Left renal cortex interstitium (tissue), 4 donors: ENCODE measurements around the gene COL18A1. TPM values are rescaled to one million over a fixed set of nuclear protein-coding genes. Genes with fewer than 3 reads are reported as not detected.

Source experiments
- DNase-seq, 4 donors: peaks; one replicate each; pipeline ENCODE4 v3.0.0-alpha.2; 2013; ENCODE audit warnings: low read depth in 4 of 4, low spot score in 2 of 4, missing footprints in 1 of 4
- polyA plus RNA-seq, 4 donors: library from polyadenylated mRNA; unstranded; fragments of 120-200 nt; gene quantifications; one replicate each; pipeline ENCODE4 v1.2.1, GENCODE V29; 2013; ENCODE audit not compliant: insufficient read length in 4 of 4

COL18A1 gene
- polyA plus RNA-seq, 4 donors: 103 to 225 (median 190) TPM

DNA sequence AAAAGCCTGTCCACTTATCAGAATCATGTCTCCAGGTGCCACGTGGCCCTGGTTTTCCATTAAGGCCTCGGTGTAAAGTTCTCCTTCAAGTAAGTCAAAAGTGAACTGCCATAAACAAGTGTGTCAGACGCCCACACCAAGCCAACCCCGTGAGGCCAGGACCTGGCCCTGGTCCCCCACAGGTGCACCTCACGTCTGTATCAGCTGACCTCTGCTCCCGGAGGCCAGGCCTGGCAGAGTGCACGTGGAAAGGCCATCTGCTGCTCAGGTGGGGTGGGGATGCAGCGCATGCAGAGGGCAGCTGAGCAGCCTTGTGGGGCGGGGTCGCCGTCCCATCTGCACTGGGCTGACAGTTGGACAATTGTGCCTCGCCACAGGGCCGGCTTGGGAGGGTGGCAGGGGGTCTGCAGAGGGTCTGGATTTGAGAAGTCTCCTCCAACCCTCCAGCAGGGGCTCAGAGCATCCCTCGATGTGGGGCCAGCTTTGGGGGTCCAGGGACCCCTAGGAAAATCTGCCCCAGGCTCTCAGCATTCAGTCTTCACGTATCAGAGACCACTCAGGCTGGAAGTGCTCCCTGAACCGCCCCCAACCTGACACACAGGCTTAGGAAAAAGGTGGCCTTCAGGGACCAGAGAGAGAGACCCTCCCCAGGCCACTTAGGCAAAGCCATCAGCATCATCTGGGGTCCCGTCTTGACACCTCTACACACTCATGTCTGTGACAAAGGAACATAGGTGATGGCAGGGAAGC lies 134.3 kb downstream of the COL18A1 start:
- DNase-seq: no peak

DNA sequence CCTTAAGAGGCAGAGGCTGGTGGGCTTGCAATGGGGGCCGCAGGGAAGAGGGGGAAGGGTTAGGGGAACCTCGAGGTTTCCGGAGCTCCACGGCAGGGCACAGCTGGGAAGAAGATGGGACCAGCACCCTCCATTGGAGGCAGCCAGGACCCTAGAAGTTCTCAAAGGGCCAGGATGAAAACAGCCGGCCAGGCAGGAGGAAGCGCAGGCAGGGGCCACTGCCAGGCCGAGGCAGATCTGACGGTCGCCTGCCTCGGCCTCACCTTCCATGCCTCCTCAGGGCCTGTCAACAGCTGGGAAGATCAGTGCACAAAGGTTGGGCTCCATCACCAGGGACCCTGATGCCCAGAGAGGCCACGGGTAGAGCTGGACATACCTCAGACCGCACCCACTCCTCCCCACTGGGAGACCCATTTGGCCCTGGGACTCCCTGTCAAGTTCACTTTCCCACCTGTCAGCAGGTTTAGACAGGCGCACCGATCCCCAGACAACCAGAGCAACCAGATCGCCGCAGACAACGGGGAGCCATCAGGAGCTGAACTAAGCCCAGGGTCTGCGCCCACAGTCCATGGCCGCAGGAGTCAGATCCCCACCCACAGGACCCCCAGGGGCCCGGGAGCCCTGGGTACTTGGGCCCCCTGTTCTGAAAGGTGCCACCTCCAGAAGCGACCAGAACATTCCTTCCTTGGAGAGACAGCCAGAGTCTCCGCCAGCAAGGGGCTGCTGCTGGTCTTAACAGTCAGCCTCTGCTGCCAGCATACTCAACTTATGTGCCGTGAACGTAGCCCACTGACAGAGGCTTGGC lies 135.0 kb downstream of the COL18A1 start:
- DNase-seq: no peak

DNA sequence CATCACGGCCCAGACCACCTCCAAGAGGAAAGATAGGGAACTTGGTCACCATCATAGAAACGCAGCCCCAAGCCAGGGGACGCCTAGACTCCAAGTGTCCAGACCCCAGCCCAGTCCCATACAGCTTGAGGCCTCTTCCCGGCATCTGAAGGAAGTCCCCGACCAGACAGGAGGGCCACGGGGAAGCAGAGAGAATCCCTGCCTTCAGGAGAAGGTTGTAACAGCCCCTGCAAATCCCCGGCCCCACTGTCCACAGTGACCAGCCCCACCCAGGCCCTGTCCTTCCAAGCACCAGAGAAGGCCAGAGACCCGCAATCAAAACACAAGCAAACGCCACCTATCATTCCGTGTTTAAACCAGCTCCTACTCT lies 135.6 kb downstream of the COL18A1 start:
- DNase-seq: no peak

DNA sequence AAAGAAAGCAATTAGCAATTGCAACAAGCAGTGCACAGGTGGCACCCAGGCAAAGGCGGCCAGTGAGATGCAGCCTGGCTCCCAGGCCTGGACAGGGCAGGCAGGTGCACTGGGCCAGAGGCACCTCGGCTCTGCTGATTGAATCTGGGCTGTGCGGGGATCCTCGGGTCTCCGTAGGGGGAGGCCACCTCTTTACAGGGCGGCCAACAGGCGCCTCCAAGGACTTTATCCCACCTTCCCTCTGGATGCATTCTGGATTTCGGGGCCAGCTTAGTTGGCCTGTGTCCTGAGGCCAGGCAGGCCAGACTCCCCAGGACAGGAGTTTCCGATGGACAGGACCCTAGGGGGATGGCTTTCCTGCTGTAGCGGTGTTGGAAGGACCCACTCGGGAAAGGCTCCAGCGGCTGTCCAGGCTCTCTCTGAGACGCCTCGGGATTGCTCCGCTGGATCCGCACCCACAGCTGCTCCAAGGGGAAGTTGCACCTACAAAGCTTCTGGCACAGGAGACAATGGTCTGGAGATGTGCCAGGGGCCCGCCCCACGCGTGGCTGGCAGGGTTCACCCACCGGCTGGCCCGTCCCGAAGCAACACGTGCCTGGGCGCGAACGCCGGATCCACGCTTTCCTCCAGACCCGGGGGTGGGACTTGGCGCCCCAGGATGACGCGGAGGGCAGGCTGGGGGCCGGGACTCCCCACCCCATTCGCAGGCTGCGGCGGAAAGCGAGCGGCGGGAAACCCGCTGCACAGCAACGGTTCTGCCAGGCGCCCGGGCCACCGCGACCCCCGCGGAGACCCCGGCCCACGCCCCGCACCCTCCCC lies 136.5 kb downstream of the COL18A1 start:
- no peak for DNase-seq

DNA sequence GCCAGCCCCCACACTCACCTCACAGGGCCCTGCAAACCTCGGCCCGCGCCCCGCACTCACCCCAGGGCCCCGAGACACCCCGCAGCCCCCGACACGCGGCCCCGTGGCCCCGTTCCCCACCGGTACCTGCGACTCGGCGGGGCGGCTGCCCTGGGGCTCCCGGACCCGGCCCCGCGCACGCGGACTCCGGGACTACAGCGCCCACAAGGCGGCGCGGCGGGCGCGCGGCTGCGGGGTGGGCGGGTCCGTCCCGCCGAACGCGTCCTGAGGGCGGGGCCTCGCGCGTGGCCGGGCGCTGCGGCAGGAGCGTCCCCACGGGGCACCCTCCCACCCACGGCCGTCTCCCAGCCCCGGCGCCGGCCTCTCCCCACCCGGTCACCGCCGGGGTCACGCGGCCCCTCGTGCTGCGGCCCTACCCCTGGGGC lies 137.3 kb downstream of the COL18A1 start, which contains the start of gene SLC19A1:
Gene SLC19A1 (minus strand): TSS at position 199 of the 425 bp plus-strand sequence. CDS start 4,481 bp downstream, outside the sequence.
- peak in 1 of 4 donors; percentile 58 for DNase-seq

DNA sequence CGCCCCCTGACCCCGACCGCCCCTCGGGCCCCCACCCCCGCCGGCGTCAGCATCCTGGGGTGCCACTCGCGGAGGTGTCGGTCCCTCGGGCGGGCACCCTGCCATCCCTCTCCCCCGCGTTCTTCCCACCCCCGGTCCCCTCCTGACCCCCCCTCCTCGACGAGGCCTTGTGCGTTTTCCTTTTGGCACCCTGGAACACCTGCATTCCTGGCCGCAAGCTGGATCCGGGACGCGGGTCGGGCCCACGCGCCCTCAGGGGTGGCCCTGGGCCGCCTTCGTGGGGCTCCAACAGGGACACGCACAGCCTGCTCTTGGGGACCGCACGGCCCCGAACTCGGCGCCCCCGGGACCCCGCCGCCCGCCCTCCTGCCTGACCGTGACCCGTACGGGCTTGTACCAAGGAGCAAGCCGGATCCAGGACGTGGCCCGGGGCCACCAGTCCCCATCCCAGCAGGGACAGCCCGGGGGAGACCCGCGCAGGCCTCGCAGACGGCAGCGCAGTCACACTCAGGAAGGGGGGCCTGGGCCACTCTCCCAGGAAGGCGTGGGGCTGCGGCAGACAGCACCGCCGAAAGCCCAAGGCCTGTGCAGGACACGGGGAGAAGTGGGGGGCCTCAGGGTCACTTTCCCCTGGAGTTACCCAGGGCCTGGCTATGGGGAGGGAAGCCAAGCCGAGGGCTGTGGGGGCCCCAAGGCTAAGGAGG lies 137.9 kb downstream of the COL18A1 start:
- no peak for DNase-seq

DNA sequence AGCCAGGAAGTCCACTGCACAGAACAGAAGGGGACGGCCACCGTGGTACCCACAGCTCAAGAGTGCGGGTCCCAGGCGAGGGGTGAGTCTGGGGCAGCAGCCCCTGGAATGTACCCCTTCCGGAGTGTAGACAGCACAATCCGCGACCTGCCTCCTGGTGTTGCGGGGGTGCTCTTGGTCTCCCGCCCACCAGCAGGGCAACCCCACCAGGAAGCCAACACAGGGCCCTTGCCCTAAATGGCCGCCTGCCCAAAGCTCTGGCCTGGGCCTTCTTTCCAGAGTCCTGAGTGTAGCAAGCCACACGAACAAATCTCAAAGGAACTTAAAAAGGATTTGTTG lies 138.4 kb downstream of the COL18A1 start:
- no peak for DNase-seq

DNA sequence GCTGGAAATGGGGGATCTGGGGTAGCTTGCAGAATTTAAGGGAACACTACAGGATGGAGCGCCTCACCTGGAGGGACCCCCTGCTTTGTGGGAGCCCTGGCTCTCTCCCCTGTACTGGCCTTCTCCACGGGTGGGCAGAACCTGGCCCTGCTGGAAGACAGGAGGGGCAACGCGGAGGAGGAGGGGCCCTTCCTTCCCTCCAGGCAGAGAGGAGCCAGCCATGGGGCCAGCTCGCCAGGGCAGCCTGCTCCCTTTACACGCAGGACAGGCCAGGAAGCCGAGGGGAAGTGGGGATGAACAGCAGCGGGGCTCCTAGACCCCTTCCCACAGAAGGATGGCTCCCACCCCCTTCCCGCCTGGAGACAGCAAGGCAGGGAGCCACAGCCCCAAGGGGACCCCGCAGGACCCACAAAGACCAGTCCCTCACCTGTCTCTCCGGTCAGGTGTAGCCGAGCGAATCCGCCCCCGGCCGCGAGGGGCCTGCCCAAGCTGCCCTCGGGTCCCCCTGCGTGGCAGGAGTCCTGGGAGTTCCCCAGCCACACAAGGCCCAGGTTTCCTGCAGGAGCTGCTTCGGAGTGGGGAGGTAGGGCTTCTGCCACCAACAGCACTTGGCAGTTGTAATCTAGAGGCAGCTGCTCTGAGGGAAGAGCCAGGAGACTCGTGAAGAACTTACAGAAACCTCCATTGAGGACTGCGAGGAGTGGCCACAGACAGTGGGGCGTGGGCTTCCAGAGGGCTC lies 138.9 kb downstream of the COL18A1 start:
- no peak for DNase-seq

DNA sequence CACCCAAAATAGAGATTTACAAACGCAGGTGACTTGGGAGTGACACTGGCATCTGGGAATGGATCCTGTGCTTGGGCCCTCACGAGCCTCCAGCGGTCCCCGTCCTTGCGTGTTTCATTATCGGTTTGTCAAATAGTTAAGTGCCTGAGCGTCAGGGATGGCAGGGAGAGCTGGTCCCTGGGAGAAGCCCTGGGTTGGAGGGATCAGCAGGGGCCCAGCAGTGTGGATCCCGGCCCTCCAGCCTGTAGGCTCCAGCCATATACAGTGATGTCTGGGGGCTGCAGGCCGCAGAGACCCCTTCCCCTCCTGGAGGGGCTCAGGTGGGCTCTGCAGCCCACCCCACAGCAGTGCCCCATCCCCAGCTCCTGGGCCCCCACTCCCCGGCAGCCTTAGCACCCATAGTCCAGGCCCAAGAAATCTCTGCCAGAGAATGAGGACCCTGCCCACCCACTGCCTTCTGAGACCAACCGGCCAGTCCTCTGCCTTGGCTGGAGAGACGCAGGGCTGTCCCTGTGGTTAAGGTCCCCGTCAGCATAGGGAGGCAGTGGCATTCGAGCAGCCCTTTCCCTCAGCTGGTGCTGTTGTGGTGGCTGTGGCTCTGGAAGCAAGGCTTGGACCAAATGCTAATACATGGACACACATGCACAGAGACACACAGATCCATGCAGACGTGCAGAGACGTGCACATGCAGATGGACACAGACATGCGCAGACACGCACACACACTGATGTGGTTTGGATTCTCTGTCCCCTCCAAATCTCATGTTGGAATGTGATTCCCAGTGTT lies 139.7 kb downstream of the COL18A1 start:
- no peak for DNase-seq

DNA sequence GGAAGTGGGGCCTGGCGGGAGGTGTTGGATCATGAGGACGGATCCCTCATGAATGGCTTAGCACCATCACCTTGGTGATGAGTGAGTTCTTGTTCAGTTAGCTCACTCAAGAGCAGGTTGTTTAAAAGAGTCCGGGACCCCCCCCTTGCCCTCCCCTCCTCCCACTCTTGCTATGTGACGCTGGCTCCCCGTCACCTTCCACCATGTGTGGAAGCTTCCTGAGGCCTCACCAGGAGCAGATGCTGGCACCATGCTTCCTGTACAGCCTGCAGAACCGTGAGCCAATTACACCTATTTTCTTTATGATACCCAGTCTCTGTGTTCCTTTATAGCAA lies 140.2 kb downstream of the COL18A1 start:
- DNase-seq: no peak

DNA sequence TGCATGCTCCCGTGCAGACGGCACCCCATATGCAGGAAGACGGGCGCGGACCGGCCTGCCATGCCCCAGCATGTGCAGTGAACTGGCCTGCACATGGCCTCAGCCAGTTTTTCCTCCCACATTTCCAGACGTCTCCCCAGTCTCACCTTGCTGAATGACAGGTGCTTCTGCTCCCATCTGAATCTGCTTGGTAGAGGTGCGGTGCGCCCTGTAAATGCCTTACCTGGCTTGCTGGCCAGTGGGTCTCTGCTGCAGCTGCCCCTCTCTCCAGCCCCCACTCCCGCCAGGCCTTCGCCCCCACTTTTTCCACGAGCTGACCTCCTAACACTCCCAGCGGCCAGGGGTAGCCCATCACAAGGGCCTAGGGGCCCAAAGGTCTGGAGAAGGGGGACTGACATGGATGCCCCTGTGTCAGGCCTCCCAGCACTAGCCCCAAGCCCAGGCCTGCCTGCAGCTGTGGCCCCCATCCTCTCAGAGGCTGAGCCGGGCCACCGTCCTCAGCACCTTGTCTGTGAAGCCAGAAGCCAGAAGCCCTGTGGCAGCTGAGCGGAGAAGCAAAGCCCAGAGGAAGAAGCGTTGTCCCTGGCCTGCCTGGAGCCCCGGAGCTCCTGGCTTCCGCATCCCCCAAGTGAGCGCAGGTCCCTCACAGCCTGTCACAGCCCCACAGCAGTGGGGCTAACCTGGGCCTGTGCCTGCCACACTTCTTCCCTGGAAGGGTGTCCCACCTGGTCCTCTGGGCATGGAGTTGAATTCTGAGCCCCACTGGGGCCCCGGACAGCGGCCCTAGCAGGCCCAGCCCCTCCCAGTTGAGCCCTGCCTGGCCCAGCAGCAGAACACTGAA lies 140.9 kb downstream of the COL18A1 start:
- no peak for DNase-seq

DNA sequence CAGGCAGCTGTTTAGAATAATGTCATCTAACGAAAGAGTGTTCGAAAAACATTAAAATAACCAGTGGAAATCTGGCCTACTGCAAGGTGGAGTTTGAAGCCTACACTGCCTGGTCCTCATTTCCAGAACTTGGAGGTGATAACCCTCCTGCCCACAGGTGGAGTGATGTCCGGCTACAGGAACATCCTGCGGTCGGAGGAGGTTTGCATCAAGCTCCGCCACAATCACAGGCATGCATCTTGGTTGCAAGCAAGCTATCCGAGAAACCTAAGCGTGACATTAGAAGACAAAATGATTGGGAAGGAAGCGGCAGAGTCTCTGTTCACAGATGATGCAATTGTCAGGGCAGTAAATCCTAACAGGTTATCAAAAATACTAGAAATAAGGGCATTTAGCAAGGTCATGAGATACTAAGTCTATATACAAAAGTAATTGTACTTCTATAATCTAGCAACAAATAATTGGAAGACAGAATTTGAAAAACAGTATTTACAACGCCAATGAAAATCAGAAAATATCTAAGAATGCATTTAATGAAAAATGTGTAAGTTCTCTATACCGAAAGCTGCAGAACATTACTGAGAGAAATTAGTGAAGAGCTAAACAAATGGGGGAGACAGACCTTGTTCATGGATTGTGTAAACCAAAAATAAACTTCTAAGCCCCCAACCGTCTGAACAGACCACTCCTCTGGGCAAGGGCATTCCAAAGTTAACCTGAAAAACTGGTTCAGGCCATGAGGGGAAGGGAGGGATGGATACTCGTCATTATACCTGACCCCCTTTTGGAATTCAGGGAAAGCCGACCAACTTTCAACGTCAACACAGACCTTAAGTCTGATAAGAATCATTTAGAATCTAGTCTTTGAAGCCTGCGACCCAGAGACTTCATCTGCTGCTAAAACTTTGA lies 141.9 kb downstream of the COL18A1 start:
- no peak for DNase-seq

DNA sequence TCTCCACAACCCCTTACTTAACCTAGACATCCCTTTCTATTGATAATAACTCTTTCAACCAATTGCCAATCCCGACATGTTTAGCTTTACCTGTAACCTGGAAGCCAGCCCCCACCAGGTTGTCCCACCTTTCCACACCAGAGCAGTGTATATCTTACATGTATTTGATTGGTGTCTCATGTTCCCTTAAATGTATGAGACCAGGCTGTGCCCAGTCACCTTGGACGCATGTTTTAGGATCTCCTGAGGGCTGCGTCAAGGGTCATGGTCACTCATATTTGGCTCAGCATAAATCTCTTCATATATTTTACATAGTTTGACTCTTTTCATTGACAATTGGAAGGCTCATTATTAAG lies 142.6 kb downstream of the COL18A1 start:
- no peak for DNase-seq

DNA sequence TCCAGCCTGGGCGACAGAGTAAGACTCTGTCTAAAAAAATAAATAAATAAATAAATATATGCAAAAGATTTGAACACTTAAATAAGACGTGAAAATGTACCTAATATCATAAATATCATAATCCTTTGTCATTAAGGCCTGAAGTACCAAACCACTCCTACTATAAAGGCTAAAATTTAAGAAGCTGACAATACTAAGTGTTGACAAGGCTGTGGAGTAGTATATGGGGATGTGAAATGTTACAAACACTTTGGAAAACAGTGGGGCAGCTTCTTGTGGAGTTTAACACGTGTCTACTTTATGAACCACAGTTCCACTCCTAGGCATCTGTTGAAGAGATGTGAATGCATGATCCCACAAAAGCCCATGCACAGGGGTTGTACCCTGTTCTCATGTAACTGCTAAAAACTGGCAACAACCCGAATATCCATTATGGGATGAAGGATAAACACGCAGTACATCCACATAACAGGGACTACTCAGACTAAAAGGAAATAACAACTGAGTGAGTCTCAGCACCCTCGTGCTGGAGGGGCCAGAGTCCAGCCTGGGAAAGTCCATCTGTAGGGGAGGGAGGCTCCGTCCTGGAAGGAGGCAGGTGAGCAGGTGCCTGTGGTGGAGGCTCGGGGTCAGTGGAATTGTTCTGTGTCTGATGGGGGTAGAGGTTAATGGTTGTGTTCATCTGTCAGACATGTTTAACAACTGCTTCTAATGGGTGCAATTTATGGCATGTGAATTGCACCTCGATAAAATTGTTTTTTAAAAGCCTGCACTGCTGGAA lies 143.9 kb downstream of the COL18A1 start:
- DNase-seq: no peak

DNA sequence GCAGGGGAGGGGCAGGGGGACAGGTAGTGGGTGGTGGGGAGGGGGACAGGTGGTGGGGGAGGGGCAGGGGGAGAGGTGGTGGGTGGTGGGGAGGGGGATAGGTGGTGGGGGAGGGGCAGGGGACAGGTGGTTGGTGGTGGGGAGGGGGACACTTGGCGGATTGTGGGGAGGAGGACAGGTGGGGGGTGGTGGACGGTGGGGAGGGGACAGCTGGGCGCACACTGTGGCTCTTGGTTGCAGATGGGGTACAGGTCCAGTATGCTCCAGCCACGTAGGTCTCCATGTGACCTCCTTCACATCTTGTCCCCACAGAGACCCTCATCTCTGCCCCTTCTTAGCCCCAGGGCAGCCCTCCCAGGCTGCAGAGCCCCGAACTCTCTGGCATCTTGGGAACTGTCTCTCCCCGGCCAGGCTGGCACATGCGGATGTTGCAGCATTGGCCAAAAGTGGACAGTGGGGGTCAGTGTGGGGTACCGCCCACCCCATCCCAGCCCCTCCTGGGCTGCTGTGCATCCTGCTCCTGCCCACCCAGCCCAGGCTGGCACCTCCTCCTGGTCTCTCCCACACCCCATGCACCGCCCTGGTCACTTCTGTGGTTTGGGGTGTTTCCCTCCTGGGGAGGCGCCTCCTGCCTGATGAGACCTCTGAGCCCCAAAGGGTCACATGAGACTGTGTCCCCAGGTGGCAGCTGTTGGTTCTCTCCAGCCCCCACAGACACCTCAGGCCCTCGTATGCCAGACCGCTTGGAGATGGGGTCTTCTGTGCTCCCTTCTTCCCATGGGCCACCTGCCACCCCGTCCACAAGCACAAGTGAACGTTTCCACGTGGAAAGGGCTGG lies 144.9 kb downstream of the COL18A1 start:
- DNase-seq: no peak
